HG03196 (cell line): Measurements from ENCODE around the gene SNAPC2.
"Not testable (repeated sequence)": the region's sequence is repeated elsewhere in the genome, so short reads cannot be mapped to it uniquely, and the experiment has no call there.

Experiments used
- ATAC-seq: cut with Tn5 transposase; IDR thresholded peaks from one replicate; pipeline ENCODE4 v1.9.1; 2021; ENCODE audit not compliant: unreplicated experiment

The SNAPC2 gene

DNA sequence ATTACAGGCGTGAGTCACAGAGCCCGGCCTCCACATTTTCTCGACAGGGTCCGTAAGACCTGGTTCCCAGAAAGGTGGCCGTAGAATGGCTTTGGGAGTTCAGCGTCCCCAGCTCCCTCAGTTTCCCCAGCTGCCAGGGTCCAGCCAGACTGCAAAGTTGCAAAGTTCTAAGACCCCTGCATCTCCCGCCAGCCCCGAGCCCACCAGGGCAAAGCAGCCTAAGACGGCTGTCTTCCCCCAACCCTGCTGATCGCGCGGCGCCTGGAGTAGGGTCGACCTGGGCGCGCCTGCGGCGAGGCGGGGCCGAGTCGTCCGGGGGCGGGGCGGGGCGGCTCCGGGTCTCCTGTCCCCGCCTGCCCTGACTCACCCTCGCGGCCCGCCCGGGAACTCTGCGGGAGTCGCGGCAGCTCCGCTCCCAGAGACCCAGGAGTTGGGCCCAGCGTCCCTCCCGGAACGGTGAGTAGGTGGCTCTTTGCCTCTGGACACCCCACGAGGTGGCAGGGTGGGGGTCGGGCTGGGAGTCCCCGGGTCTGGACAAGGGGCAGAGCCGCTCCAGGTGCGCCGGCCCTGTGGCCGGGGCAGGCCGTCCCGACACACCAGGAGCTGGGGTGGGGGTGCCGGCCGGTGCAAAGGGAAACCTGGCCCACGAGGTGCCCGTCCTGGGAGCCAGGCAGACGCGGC, 31.9 kb upstream of the SNAPC2 start, which contains the start of gene LRRC8E:
Gene LRRC8E, plus strand, starts transcription at position 366 of the 681 bp plus-strand sequence. CDS start 7,094 bp downstream, outside the sequence.
- ATAC-seq, result no peak

- ATAC-seq, result no peak
Measured at GRCh38 chr19:7888826-7889217, 31.3 kb upstream of the SNAPC2 start.

- ATAC-seq, result not testable (repeated sequence)
Measured at GRCh38 chr19:7893362-7894101, 26.6 kb upstream of the SNAPC2 start.

DNA sequence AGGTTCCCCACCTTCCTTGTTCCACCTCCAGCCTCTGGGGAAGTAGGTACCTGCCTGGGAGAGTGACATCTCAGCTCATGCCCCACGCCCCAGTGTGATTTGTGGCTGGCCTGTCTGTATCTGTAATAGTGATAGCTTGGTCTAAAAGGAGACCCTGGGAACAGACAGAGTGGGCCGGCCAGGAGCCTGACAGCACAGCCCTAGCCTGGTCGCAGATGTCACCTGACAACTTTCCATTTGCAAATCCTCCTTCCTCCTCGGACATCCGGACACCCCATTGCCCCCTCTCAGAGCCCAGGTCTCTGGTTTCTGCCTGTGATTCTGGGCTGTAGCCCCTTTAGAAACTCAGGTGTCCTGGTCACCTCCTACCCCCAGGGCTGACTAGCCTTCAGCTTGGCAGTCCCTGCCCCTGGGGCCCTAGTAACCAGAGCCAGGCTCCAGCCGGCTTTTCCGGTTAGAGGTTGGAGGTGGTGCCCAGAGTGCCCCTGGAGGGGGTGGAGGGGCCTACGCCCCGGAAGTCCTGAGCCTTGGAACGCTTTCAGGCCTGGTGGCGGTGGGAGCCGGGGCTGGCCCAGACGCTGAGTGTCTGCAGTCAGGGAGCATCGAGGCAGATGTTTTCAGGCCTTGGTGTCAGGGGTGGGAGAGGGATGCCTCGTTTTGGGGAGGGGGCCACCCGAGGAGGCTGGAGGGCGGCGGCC, 25.4 kb upstream of the SNAPC2 start:
- no peak for ATAC-seq

GRCh38 chr19:7895565-7895964, 24.6 kb upstream of the SNAPC2 start:
- ATAC-seq, result no peak

GRCh38 chr19:7897292-7897691, 22.8 kb upstream of the SNAPC2 start:
- ATAC-seq, result no peak

DNA sequence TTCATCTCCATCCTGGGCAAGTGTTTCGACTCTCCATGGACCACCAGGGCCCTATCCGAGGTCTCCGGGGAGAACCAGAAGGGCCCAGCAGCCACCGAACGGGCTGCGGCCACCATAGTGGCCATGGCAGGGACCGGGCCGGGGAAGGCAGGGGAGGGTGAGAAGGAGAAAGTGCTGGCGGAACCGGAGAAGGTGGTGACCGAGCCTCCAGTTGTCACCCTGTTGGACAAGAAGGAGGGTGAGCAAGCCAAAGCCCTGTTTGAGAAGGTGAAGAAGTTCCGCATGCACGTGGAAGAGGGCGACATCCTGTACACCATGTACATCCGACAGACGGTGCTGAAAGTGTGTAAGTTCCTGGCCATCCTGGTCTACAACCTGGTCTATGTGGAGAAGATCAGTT, 21.2 kb upstream of the SNAPC2 start:
- no peak for ATAC-seq

- ATAC-seq, result no peak
Measured at GRCh38 chr19:7899751-7900378, 20.3 kb upstream of the SNAPC2 start.

GRCh38 chr19:7900401-7900870, 19.7 kb upstream of the SNAPC2 start:
- ATAC-seq, result no peak

GRCh38 chr19:7900931-7901330, 19.2 kb upstream of the SNAPC2 start:
- no peak for ATAC-seq

DNA sequence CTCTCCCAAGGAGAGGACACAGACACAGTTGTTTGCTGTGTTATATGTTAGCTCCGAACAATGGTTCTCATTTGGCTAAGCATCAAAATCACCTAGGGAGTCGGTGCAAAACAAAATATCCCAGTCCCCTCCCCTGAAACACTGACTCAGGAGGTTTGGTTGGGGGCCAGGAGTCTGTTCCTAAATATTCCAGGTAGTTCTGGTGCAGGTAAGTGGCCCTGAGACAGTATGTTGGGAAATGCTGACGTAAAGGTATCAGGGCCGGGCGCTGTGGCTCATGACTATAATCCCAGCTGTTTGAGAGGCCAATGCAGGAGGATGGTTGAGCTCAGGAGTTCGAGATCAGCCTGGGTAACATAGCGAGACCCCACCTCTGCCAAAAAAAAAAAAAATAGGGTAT, 18.8 kb upstream of the SNAPC2 start:
- no peak for ATAC-seq

- no peak for ATAC-seq
Measured at GRCh38 chr19:7902796-7903243, 17.3 kb upstream of the SNAPC2 start.

- peak; percentile 77 for ATAC-seq
Measured at GRCh38 chr19:7903244-7904073, 16.7 kb upstream of the SNAPC2 start, which contains the start of gene MAP2K7. Gene MAP2K7 (plus strand): TSS chr19:7903877. CDS start chr19:7903945, 68 bp downstream.

DNA sequence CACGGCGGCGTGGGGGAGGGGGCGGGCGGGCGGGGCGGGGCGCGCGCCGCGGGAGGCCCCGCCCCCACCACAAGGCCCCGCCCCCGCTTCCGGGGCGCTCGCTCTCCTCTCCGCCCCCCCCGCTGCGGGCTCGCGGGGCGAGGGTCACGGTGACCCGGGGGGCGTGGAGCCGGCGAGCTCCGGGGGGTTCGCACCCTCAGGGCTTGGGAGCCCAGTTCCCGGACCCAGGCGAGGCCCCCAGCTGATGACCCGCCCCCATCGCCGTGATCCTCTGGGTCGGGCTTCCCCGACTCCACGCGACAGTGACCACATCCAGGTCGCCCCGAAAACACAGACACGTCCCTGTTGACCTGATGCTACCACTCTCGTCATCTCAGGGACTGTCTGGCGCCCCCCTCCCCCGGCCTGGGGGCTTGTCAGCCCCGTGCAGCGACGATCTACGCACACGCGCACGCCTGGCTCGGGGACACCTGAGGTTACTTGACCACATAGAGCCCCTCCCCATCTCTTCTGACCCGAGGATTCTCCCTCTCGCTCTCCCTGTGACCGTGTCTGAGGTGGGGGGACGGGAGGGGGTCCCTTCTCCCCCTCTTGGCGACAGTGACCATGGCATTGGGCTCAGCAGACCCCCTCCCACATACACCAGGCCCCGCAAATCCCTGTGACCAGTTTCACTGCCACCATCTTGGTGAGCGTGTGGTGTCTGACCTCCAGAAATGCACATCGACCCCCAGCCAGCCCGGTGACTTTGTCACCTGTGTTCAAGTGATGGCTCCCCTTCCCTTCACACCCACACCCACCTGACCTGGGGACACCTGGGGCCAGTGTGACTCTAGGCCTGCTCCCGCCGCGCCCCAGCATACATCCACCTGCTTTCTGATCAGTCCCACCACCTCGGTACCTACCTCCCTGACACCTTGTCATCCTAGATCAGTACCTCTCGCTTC, 15.8 kb upstream of the SNAPC2 start:
- peak; percentile 18 for ATAC-seq

GRCh38 chr19:7905268-7905667, 14.9 kb upstream of the SNAPC2 start:
- no peak for ATAC-seq

DNA sequence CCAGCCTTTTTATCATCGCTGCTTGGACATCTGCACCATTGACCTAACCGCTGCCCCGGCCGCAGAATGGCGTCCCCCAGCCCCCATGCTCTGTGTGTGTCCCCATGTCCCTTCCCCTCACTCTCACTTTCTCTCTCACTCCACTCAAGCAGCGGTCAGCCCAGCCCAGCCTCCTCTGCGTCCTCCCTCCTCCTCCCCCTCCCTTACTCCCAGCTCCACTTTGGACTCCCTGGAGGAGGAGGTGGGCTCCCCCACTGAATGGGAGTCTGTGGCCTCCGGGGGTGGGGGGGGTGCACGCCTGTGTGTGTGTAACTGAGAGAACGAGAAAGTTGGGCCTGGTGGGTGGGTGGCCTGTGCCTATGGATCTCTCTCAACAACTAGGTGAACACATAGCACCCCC, 14.3 kb upstream of the SNAPC2 start:
- ATAC-seq, result no peak

GRCh38 chr19:7907122-7907521, 13.0 kb upstream of the SNAPC2 start:
- no peak for ATAC-seq

DNA sequence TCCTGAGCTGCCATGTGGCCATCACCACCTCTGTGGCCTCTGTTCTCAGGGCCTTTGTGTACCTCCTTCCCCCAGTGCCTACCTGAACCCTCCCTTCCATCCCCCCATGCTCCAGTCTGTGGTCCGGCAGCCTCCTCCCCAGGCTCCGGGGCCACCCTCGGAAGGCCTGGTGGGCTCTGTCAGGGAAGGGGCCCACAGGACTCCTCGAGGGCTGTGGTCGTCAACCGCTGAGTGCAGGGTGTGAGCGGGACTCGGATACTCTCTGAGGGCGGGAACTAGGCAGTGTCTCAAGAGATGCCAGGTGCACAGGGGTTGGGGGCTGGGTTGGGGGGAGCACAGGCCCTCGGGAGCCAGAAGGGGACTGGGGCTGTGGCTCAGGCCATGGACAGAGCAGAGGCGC, 12.6 kb upstream of the SNAPC2 start:
- ATAC-seq, result no peak

GRCh38 chr19:7908078-7908699, 11.9 kb upstream of the SNAPC2 start:
- ATAC-seq, result no peak
